ENCODE data around the gene EEF2K.

EEF2K gene

GRCh38 chr16:22183335-22183734 is 22.7 kb upstream of the EEF2K start:
- no peak for TF ChIP-seq CTCF (IDR thresholded peaks at IDR 0.05; ENCODE audit: extremely low read depth, missing control alignments)
- DNase-seq (ENCODE audit: low spot score), result no peak

DNA sequence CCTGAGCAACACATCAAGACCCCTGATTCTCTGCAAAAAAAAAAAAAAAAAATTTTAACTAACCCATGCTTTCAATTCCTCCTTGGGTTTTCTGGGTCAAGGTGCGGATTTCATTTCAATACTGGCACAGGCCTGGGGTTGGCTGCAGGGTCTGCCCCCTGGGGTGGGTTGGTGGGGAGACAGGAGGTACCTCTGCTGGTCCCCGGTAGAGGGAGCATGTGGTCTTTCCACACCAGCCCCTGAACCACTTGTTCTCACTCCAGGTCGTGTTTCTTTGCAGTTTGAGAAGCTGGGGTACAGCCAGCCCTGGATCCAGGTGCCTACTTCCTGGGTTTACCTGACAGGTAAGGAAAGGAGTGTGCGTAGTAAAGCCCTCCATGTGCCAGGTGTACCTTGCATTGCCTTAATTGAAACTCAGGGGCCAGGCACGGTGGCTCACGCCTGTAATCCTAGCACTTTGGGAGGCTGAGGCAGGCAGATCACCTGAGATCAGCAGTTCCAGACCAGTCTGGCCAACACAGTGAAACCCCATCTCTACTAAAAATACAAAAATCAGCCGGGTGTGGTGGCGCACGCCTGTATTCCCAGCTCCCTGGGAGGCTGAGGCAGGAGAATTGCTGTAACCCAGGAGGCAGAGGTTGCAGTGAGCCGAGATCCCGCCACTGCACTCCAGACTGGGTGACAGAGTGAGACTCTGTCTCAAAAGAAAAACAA is 22.0 kb upstream of the EEF2K start:
- DNase-seq (ENCODE audit: low spot score), result no peak
- TF ChIP-seq CTCF (IDR thresholded peaks at IDR 0.05; ENCODE audit: extremely low read depth, missing control alignments), result peak; percentile 14

GRCh38 chr16:22184615-22184968 is 21.5 kb upstream of the EEF2K start:
- TF ChIP-seq CTCF (IDR thresholded peaks at IDR 0.05; ENCODE audit: extremely low read depth, missing control alignments), result no peak
- no peak for DNase-seq (ENCODE audit: low spot score)

GRCh38 chr16:22186517-22186916 is 19.6 kb upstream of the EEF2K start:
- no peak for DNase-seq (ENCODE audit: low spot score)
- TF ChIP-seq CTCF (IDR thresholded peaks at IDR 0.05; ENCODE audit: extremely low read depth, missing control alignments), result no peak

GRCh38 chr16:22188267-22188594 is 17.8 kb upstream of the EEF2K start:
- no peak for DNase-seq (ENCODE audit: low spot score)
- TF ChIP-seq CTCF (IDR thresholded peaks at IDR 0.05; ENCODE audit: extremely low read depth, missing control alignments), result no peak

GRCh38 chr16:22188595-22189442 is 17.3 kb upstream of the EEF2K start:
- peak; percentile 49 for TF ChIP-seq CTCF (IDR thresholded peaks at IDR 0.05; ENCODE audit: extremely low read depth, missing control alignments)
- peak; percentile 68 for DNase-seq (ENCODE audit: low spot score)

GRCh38 chr16:22189473-22190080 is 16.5 kb upstream of the EEF2K start:
- no peak for TF ChIP-seq CTCF (IDR thresholded peaks at IDR 0.05; ENCODE audit: extremely low read depth, missing control alignments)
- DNase-seq (ENCODE audit: low spot score), result no peak

Measured in GM20000 (cell line).